HG03571 (cell line): ENCODE results near the gene ERC1.
"Not testable (repeated sequence)": the region's sequence is repeated elsewhere in the genome, so short reads cannot be mapped to it uniquely, and the experiment has no call there.

Source experiments
- ATAC-seq: cut with Tn5 transposase; IDR thresholded peaks from one replicate; pipeline ENCODE4 v1.9.1; 2021; ENCODE audit not compliant: unreplicated experiment

Gene ERC1

GRCh38 chr12:981176-981828, 9.7 kb upstream of the ERC1 start:
- ATAC-seq = no peak

DNA sequence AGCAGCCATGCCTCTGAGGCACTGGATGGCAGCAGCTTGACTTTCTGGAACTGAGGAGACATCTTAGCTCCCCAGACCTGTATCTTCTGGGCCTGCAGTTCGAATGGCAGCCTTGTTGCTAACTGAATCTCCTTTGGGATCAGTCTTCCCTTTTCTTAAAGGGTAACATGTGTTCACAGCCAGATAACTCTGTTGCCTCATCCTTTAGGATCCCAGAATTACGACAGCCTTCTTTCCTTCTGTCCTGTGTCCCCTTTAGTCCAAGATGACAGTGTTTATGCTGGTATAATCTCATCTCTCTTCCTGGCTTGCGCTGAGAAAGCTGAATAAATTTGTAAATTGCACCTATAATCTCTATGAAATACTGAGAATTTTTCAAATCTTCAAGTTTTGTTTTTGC, 9.1 kb upstream of the ERC1 start:
- ATAC-seq = no peak

GRCh38 chr12:988646-989045, 2.4 kb upstream of the ERC1 start:
- ATAC-seq = no peak

- ATAC-seq = no peak
These were observed 2.0 kb upstream of the ERC1 start for GRCh38 chr12:989051-989450.

- peak; percentile 2 for ATAC-seq
These were observed 1.0 kb upstream of the ERC1 start for GRCh38 chr12:989751-990660.

- ATAC-seq = peak; percentile 36
These were observed 619 bp downstream of the ERC1 start for GRCh38 chr12:991350-992333.

GRCh38 chr12:992647-993046, 1.6 kb downstream of the ERC1 start:
- ATAC-seq = no peak

DNA sequence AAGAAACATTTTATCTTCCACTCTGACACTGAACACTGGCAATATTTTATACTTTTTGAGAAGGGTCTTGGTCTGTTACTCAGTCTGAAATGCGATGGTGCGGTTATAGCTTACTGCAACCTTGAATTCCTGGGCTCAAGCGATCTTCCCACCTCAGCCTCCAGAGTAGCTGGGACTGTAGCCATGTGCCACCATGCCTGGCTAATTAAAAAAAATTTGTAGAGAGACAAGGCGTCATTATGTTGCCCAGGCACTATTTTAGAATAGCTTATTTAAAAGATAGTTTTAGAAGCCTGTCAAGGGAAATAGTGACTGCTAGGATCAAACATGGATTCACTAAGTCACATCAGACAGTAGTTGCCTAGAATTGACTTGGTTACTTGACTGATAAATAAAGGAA, 5.9 kb downstream of the ERC1 start:
- ATAC-seq = no peak

GRCh38 chr12:997505-997904, 6.5 kb downstream of the ERC1 start:
- no peak for ATAC-seq

GRCh38 chr12:998020-998874, 7.2 kb downstream of the ERC1 start:
- no peak for ATAC-seq

GRCh38 chr12:999736-1000135, 8.7 kb downstream of the ERC1 start:
- ATAC-seq = not testable (repeated sequence)

- no peak for ATAC-seq
These were observed 10.5 kb downstream of the ERC1 start for GRCh38 chr12:1001507-1001906.

DNA sequence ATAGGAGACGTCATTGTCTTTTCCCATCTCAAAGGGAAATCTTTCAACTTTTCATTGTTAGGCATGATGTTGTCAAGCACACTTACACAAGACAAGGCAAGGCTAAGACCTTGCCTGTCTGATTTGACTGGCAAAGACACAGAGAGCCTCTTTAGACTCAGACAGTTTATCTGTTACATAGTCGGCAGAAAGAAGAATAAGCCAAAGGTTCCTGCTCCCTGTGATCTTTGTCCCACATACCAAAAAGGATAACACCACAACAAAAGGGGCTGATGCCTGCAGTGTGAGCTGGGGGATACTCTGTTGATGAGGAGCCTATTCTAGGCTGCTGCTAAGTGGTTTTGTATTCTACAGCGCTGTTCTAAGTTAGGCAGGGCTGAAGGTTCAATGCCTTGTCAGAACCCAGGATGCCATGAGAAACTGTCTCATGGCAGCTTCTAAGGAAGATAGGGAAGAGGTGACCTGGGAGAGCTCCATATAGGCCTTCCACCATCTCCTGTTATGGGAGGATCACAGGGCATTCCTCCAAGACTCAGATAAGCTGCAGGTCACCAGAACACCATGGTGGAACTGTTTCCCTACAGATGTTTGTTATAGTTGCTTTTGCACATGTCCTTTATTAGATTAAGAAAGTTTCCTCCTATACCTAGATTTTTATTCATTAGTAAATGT, 12.7 kb downstream of the ERC1 start:
- no peak for ATAC-seq

DNA sequence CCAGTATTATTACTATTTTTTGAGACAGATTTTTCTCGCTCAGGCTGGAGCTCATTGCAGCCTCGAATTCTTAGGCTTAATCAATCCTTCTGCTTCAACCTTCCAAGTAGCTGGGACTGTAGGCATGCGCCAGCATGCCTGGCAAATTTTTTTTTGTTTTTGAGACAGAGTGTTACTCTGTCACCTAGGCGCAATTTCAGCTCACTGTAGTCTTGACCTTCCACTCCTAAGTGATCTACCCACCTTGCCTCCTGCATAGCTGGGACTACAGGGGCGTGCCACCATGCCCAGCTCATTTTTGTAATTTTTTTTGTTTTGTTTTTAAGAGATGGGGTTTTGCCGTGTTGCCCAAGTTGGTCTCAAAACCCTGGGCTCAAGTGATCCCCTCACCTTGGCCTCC, 15.2 kb downstream of the ERC1 start:
- no peak for ATAC-seq

GRCh38 chr12:1007276-1007675, 16.3 kb downstream of the ERC1 start:
- ATAC-seq = no peak

DNA sequence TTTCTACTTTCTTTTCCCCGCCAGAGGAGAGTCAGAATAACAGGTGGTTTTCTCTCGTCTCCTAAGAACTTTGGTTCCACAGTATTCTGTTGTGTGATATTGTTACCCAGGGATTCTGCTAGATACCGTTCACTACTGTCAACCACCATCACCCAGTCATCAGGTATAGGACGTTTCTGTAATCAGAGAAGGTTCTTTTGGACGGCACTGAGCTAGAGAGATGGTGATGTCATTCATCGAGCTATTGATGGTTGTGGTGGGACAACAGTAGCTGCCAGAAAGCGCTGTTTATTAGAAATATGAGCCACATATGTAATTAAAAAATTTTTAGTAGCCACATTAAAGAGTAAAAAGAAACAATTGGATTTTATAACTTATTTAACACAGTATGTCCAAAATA, 17.0 kb downstream of the ERC1 start:
- ATAC-seq = no peak

DNA sequence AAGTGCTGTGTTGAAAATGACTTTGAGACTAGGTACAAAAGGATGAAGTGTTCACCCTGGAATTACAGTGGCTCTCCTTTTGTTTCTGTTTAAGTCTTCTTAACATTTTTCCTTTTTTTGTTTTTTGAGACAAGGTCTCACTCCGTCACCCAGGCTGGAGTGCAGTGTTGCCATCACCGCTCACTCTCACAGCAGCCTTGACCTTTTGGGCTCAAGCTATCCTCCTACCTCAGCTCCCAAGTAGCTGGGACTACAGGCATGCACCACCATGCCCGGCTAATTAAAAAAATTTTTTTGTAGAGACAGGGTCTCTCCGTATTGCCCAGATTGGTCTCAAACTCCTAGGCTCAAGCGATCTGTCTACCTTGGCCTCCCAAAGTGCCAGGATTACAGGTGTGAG, 20.1 kb downstream of the ERC1 start:
- no peak for ATAC-seq

DNA sequence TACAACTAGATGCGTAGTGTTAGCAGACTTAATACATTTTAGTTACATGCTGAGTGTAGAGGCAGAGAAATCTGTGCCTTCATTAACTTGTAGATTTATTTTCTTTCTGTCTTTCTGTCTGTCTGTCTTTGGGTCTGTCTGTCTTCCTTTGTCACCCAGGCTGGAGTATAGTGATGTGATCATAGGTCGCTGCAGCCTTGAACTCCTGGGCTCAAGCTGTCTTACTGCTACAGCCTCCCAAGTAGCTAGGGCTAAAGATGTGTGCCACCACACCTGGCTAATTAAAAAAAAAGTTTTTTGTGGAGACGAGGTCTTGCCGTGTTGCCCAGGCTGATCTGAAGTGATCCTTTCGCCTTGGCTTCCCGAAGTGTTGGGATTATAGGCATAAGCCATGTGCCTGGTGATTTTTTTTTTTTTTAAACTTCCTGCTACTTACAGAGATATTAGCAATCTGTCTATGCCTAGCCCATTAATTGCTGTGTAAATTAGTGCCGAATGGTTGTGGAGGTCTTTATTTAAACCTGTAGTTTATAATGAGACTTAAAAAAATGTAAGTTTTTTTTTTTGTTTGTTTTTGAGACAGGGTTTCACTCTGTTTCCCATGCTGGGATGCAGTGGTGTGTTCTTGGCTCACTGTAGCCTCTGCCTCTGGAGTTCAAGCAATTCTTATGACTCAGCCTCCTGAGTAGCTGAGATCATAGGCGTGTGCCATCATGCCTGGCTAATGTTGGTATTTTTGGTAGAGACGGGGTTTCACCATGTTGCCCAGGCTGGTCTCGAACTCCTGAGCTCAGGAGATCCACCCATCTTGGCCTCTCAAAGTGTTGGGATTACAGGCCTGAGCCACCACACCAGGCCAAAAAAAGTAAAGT, 22.8 kb downstream of the ERC1 start:
- ATAC-seq = no peak

DNA sequence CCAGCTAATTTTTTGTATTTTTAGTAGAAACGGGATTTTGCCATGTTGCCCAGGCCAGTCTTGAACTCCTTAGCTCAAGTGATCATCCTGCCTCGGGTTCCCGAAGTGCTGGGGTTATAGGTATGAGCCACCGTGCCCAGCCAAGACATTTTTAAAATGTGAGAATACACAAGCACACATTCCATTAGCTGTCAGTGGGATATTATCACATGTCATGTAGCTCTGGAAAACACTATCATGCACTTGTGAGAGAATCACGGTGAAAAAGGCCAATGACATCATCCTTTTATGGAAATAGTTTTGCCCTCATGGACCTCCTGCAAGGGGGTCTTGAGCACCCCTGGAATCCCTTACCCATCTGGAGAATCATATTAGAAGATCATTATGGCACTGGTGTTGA, 28.3 kb downstream of the ERC1 start:
- no peak for ATAC-seq
